Retinal pigment epithelial cell (primary cell): ENCODE measurements around the gene SHC3.

Source experiments
- DNase-seq: peaks from one replicate; pipeline ENCODE4 v3.0.0-alpha.2; 2010; ENCODE audit warnings: low read depth
- H3K4me3 ChIP-seq: 2 replicates; pipeline ENCODE4 v1.5.1; 2011; ENCODE audit warnings: mild to moderate bottlenecking, low read length, control low read depth, moderate library complexity
- TF ChIP-seq, protein P1 (sequence below): conservative IDR thresholded peaks from 2 replicates; pipeline ENCODE4 v1.5.1; 2011; ENCODE audit warnings: low read depth, low read length, control low read depth, inconsistent platforms

The SHC3 gene

GRCh38 chr9:89204801-89205200 lies 26.2 kb upstream of the SHC3 start:
- DNase-seq, result no peak
- TF ChIP-seq, protein P1, sequence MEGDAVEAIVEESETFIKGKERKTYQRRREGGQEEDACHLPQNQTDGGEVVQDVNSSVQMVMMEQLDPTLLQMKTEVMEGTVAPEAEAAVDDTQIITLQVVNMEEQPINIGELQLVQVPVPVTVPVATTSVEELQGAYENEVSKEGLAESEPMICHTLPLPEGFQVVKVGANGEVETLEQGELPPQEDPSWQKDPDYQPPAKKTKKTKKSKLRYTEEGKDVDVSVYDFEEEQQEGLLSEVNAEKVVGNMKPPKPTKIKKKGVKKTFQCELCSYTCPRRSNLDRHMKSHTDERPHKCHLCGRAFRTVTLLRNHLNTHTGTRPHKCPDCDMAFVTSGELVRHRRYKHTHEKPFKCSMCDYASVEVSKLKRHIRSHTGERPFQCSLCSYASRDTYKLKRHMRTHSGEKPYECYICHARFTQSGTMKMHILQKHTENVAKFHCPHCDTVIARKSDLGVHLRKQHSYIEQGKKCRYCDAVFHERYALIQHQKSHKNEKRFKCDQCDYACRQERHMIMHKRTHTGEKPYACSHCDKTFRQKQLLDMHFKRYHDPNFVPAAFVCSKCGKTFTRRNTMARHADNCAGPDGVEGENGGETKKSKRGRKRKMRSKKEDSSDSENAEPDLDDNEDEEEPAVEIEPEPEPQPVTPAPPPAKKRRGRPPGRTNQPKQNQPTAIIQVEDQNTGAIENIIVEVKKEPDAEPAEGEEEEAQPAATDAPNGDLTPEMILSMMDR, result no peak
- no peak overlapping the region for H3K4me3 ChIP-seq

- no peak for DNase-seq
- TF ChIP-seq, protein P1, result no peak
- H3K4me3 ChIP-seq, result no peak overlapping the region
Observed at GRCh38 chr9:89195131-89195797, 16.6 kb upstream of the SHC3 start.

DNA sequence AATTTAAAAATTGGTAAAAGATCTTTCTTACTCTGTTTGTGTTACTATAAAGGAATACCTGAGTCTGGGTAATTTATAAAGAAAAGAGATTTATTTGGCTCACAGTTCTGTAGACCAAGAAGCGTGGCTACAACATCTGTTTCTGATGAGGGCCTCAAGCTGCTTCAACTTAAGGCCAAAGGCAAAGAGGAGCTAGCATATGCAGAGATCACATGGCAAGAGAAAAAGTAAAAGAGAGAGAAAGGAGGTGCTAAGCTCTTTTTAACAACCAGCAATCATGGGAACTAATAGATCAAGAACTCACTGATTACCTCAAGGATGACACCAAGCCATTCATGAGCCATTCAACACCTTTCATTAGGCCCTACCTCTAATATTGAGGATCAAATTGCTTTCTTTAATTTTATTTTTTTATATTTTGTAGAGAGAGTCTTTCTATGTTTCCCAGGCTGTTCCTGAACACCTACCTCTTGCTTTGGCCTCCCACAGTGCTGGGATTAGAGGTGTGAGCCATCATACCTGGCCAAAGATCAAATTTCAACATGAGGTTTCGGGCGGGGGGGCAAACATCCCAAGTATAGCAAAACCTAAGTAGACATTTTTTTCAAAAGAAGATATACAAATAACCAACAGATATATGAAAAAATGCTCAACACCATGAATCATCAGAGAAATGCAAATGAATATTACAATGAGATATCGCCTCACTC lies 16.0 kb upstream of the SHC3 start:
- TF ChIP-seq, protein P1, result no peak
- H3K4me3 ChIP-seq, result no peak overlapping the region
- DNase-seq, result no peak

GRCh38 chr9:89191004-89191403 lies 12.4 kb upstream of the SHC3 start:
- no peak overlapping the region for H3K4me3 ChIP-seq
- no peak for DNase-seq
- TF ChIP-seq, protein P1, result no peak

DNA sequence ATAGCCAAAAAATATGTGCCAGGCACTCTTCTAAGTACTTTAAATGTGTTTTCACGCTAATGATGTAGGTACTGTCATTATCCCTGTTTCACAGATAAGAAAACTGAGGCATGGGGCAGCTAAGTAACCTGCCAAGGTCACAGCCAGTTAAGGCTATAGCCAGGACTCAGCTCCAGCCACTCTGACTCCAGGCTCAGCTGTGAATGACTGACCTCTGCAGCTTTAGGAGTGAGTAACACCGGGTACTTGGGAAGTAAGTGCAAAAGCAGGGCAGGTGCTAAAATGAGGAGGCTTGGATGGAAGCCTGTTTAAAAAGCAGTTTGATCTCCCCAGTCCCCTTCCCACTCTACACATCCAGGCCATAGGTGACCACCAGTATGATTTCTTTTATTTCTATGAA lies 10.6 kb upstream of the SHC3 start:
- TF ChIP-seq, protein P1, result no peak
- no peak for DNase-seq
- H3K4me3 ChIP-seq, result no peak overlapping the region

DNA sequence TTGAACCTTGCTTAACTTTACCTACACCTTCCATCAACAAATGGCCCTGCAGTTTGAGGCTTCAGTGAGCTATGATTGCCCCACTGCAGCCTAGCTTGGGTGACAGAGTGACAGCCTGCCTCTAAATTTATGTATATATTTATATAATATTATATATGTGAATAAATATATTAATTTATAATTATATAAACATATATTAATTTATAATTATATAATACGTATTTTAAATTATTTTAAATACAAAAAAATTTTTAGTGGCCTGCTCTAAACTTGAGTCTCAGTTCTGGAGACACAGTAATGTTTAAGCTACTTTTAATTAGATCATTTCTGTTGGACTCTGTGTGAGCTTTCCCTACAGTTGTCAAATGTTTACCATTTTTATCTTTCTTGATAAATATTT lies 9.3 kb upstream of the SHC3 start:
- no peak for DNase-seq
- H3K4me3 ChIP-seq, result no peak overlapping the region
- TF ChIP-seq, protein P1, result no peak

DNA sequence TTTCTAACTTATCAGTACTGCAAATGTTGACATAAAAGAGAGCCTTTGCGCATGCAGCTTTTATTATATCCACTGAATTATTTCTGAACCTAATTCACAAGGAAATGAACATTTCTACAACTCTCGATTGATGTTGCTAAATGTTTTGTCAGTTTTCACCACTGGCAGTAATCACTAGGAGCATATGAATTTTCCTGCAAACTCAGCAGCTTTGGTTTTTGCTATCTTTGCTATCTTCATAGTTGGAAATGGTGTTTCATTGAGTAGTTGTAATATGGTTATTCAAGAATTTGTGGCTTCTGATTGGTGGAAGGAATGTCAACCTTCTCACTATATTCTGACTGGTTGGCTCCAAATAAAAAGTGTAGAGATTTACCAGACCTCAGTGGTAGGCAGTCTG lies 8.9 kb upstream of the SHC3 start:
- no peak overlapping the region for H3K4me3 ChIP-seq
- TF ChIP-seq, protein P1, result no peak
- DNase-seq, result no peak
